ENCODE measurements around the gene TICAM2. TPM values are rescaled to one million over a fixed set of nuclear protein-coding genes. Genes with fewer than 3 reads are reported as not detected.
"Not testable (repeated sequence)": the region's sequence is repeated elsewhere in the genome, so short reads cannot be mapped to it uniquely, and the experiment has no call there.

The TICAM2 gene, protein sequence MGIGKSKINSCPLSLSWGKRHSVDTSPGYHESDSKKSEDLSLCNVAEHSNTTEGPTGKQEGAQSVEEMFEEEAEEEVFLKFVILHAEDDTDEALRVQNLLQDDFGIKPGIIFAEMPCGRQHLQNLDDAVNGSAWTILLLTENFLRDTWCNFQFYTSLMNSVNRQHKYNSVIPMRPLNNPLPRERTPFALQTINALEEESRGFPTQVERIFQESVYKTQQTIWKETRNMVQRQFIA
- 14.0 and 16.0 TPM in 2 replicates for total RNA-seq (2014; rRNA removed; shearing (Covaris generic))

DNA sequence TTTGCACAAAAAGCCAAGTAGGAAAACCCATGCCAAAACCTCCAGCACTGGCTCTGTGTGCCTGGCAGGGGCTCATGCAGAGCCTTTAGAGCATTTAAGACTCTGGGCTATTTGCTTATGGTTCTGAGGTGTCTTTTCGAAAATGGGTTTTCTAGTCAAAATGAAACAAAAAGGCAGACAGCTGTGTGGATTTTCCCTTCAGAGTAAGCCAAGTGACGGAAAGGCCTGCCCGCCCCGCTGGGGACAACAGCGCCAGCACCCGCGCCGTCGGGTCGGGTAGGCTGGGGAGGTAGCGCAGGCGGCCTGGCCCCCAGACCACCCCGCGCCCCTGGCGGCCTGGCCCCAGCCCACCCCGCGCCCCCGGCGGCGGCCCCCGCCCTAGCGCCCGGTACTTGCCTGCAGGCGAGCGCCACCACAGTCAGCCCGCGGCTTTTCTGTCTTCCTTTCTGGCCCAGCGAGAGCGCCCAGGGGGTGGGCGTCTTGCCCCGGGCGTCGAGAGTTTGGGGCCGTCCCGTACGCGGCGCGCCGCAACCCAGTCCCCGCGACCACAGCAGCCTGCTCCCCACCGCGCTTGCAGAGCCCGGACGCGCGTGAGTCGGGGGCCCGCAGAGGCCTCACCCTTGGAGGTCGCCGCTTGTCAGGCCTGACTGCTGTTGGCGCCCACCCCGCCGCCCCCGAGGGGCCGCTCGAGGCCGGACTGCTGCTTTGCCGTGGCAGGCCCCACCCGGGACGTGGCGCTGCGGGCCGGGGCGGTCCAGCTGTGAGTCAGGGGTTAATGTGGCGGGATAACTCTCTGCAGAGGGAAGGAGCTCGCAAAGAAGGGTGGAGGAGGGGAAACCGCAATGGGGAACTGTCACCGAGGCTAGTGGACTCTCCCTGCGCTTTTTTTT is at the start of gene TICAM2:
TSS of gene TICAM2 (minus strand) at position 779 of the 890 bp plus-strand sequence. CDS start 21,223 bp downstream, outside the sequence.
- peak; percentile 37 for DNase-seq (ENCODE audit: low read depth)

DNA sequence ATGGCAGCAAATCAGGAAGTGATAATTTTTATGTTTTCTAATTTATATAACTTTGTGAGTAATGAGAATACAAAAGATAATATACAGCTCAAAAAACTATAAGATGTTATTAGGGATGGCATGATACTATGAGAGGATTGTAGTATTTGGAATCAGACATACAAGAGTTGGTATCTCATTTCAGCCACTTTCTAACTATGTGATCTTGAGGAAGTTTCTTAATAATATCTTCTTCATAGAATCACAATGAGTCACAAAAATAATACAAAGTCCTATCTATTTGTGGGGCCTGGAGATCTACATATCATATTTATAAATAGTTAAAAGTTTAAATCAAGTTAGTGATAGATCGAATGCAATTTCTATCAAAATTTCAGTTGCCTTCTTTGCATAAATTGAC is 47.3 kb upstream of the TICAM2 start:
- no peak for DNase-seq (ENCODE audit: low read depth)

DNA sequence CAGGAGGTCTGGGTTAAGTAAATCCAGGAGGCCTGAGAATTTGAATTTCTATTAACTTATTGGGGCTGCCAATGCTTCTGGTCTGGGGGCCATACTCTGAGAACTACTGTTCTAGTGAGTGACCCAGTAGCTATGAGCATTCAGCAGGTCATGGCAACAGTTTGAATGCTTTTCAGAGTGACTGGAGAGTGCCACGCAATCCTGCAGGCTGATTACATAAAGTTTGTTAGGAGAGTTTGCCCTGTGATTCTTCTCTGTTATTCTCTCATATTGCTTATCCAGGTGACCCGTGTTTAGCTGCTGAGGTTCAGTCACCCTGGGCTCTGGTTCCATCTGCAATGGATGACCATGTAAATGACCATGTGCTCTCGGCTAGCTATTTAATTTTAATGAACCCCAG is 45.8 kb upstream of the TICAM2 start:
- DNase-seq (ENCODE audit: low read depth): no peak

DNA sequence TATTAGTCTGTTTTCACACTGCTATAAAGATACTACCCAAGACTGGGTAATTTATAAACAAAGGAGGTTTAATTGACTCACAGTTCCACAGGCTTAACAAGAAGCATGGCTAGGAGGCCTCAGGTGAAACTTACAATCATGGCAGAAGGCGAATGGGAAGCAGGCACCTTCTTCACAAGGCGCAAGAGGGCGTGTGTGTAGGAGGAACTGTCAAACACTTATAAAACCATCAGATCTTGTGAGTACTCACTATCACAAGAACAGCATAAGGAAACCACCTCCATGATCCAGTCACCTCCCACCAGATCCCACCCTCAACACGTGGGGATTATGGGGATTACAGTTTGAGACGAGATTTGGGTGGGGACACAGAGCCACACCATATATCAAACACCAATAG is 43.1 kb upstream of the TICAM2 start:
- not testable (repeated sequence) for DNase-seq (ENCODE audit: low read depth)

DNA sequence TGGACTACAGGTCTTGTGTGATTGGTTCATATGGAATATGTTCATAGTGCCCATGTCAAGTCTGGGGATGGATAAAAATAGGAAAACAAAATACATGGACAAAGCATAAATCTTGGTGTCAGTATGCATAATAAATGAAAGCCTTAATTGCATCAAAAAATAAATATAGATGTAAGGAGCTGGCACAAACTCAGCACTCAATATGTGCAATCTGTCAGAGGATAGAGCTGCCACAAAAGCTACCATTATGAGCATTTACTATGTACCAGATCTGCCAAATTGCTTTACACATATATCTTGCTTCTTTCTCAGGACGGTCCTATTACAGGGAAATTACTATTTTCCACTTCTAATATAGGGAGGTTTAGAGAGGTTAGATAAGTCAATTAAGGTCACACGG is 41.8 kb upstream of the TICAM2 start:
- DNase-seq (ENCODE audit: low read depth): no peak

DNA sequence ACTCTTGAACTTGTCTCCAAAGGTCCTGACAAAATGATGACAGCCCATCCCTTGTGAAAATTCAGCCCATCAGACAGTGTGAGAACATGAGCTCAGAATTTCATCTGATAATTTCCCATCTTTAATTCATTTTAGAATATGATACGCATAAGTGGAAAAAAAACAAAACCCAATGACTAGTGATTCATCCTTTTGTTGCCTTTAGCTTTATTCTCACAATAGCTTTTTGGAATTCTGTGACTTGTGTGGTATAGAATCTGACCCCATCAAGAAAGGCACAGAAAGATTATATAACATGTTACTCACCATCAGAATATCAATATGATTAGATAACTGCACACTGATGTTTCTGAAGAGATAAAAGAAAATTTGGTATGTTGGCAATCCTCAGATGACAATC is 39.7 kb upstream of the TICAM2 start:
- no peak for DNase-seq (ENCODE audit: low read depth)

DNA sequence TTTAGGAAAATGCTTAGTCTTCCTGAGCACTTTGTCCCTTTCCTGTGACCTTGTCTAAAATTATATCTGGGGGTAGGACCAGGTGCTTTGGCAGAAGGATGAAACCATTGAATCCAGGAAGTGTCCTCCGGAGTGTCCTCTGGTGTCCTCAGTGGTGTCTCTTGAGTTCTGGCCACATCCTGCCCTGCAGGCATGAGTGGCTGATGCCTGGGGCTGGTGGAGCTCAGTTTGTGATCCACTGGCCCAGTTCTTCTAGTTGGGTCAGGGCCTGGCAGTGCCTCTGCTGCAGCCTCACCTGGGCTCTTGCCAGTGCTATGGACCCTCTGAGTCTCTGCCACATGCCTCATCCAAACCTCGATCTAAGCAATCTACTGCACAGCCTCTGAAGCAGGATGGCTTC is 38.0 kb upstream of the TICAM2 start:
- no peak for DNase-seq (ENCODE audit: low read depth)

DNA sequence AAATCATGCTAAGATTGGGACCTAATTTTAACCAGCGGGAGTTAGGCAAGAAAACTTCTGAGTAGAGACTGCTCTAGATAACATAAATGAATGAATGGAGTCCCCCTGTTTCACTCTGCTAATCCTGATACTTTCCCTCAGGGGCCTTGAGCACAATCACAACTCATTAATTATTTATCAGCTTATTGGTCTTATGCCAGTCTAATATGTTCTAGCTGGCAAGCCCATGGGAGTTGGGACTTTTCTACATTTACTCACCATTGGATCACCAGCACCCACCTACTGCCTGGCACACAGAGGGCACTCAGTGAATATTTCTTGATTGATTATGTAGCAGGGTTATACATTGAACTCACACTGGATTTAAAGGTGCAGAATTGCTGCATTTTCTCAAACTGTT is 37.1 kb upstream of the TICAM2 start:
- no peak for DNase-seq (ENCODE audit: low read depth)

DNA sequence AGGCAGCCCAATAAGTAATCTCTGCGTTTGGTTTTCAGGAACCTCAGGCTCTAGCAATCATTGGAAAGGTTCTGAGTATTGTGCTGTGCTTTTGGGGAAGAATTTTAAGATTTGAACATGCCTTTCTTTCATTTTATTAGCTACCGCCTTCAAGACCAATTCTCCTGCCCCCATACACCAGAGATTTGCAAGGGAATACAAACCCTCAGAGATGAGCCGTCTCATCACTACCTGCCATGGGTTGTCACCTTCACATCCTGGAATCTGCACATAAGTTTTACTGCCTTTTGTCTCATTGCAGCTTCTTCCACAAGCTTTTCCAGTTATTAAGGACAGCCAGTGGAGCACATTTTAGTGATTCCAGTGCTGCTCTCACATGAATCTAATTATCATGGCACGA is 35.2 kb upstream of the TICAM2 start:
- DNase-seq (ENCODE audit: low read depth): no peak

DNA sequence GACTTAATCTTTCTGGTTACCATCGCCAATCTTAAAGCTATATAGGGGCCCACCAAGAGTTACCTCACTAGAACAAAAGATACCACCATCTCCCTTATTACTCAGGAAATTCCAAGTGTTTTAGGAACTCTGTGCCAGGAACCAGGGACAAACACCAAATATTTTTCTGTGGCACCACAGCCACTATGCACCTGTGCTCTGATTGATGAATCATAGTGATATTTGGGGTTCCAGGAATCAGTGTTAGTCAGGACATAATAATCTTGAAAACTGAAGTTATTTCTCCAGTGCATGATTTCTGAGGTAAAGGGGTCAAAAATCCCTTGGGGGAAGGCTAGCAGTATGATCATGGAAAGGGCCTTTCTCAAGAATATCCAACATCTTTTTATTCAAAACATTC is 33.7 kb upstream of the TICAM2 start:
- no peak for DNase-seq (ENCODE audit: low read depth)

DNA sequence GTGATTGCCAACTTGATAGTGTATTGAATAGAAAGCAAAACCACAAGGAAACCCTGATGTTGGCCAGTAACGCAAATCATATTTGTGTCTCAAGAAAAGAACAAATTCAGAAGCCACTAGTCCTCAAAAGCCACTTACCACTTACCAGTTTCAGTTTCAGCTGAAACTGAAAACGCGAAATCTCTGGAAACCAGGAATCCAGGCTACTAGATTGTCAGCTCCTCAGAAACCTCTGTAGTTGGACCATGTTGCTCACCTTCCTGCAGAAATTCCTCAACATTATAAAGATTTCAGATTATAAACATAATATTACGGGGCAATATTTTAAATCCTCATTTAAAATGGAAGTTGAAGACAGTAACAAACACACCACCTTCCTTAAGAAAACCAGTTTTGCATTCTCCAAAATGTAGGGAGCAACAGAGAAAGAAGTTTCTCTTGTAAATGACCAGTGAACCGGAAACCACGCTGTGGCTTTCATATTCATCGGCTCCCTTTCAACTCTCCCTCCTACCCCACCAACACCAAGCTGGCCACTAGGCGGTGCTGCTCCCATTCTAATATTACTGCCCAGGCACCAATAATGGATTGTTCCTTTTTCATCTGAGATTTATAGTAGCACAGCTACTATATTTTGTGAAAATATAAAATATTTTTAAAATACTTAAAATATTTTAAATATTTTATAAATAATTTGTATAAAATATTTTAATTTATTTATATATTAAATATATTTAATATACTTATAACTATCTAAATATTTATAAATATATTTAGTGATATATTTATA is 32.3 kb upstream of the TICAM2 start:
- DNase-seq (ENCODE audit: low read depth): peak; percentile 77

DNA sequence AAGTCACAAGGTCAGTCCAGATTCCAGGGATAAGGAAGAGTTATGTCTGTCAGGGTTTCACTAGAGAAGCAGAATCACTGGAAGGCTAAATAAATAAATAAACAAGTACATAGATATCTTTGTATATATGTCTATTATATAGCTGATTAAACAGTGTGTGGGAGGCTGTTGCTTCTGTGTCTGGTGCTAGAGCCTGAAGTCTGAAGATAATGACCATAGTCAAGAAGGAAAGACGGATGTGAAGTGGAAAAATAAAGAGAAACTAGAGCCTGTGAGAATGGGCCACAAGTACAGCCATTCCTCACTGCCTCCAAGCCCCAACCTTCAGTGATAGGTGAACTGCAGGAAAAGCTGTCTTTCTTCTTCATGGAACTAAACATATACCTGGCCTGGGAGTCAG is 27.6 kb upstream of the TICAM2 start:
- DNase-seq (ENCODE audit: low read depth): no peak

DNA sequence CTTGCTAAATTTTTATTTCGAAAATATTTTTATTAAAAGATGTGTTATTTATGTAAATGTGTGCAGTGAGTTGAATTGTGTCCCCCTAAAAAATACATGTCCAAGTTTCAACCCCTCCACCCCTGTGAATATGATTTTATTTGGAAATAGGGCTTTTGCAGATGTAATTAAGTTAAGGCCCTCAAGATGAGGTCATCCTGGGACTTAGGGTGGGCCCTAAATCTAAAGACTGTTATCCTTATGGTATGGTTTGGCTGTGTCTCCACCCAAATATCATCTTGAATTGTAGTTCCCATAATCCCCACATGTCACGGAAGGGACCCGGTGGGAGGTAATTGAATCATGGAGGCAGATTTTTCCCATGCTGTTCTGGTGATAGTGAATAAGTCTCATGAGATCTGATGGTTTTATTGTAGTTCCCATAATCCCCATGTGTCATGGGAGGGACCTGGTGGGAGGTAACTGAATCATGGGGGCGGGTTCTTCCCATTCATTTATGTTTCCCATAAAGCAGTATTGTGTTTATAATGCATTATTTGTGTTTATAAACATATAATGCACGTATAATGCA is 25.1 kb upstream of the TICAM2 start:
- no peak for DNase-seq (ENCODE audit: low read depth)

DNA sequence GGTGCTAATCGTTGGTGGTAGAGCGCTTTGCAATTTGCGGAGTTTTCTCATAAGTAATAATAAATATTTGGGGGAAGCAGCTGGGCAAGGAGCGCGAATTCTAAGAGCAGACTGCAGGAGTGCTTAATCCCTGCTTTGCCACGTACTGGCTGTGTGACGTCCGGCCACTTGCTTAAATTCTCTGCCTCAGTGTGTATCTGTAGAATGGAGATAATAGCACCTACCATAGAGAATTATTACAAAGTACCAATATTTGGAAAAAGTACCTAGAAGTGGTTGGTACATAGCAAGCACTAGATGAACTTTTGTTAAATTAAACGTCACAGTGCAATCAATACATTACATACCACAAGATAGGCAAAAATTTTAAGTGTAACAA is 24.2 kb upstream of the TICAM2 start:
- DNase-seq (ENCODE audit: low read depth): no peak

DNA sequence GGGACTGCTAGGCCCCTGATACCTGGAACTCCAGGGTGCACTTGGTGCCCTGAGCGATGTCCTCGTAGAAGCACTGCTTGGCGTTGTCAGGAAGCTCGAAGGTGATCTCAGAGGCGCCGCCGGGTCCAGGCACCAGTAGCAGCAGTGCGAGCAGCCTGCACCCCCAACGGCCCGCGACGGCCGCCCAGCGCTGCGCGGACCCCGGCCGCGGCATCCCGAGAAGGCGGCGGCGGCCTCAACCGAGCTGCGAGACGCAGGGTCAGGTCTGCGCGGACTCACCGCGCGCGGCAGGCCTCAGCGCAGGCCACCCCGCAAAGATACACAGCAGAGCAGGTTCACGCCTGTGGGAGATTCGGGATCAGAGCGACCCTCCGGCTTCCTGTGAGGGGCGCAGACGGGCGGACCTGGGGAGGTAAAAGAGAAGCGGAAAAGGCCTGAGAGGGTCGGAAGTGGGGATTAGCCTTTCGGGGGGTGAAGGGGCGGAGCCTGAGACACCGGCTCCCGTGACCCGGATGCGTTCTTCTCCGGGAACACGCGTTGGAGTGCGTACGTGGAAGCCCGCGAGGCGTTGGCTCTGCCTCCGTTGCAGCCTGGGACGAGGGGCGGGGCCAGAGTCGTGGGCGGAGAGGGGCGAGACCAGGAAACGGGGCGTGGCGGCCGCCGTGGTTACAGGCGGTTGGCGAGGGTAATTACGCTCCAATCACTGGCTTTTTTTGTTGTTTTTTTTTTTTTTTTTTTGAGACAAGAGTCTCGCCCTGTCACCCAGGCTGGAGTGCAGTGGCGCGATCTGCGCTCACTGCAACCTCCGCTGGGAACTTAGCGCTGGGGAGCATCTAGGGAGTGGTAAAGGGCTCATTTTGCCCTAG is 23.5 kb upstream of the TICAM2 start, which contains the start of gene TMED7:
TSS of gene TMED7 (minus strand) at position 458 of the 866 bp plus-strand sequence. CDS start at position 214, 244 bp downstream.
- peak; percentile 98 for DNase-seq (ENCODE audit: low read depth)

DNA sequence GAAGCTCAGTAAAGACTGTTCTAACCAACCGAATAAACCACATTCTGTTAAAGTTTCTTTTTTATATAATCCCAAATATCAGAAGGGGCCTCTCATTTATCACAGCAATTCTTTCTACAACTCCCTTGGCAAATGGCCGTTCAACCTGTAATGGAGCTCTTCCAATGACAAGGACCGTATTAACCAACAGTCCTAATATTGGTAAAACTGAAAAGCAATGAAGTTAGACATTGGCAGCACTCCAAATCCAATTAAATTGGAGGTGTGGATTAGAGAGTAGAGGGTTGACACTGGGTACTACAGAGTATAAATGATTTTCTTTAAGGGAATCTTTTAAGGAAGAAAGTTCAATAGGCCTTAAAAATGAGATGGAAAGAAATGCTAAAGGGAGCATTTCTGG is 22.7 kb upstream of the TICAM2 start:
- DNase-seq (ENCODE audit: low read depth): no peak

DNA sequence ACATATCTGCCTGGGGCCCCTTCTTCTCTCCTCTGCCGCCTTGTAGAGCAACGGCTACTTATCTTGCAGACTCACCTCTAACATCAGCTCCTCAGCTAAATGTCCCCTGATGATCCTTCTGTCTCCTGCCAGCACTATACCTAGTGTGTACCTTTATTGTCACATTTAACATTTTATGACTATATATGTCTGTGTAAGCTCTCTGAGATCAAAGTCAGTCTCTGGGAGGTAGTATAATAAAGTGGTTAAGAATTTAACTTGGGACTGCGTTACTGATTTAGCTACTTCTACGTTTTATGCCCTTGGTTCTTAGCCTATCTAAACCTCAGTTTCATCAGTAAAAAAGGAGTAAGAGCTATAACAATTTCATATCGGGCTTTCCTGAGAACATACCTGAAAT is 21.4 kb upstream of the TICAM2 start:
- DNase-seq (ENCODE audit: low read depth): no peak

DNA sequence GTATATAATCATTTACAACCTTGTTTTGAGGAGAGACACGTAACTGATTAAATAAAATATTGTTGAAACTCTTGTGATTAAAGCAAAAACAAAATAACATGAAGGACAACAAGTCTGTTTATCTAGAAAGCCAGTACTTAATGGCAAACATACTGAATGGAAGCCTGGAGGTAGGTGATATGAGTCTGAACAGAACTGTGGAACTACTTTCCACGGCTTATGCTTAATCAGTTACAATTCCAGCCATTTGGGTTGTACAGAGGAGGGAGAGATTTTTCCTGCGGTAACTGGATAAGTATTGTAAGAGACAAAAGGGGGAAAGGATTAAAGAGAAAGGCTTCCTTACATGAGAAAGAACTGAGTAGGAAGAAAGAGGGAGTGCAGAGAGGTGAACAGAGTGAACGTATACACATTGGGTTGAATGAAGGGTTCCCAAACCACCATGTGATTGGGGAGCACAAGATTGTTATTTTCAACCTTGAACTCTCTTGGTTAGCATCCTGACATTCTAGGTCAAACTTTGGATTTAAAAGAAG is 19.2 kb upstream of the TICAM2 start:
- no peak for DNase-seq (ENCODE audit: low read depth)

DNA sequence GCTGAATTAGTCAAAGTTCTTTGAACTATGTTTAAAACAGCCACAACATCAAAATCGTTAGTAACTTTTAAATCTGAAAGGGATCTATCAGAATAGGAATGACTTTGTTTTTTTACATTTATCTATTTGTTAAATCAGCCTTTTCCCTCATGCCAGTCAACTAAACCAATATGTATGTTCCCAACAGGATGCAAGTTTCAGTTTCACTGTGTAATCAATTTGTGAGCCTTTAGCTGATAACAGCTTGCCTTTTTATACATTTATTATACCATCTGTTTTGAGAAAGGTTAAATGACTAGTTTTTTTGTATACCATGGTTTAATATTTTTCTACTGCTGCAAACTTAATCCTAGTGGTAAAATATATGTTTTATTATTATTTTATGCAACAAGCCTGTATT is 14.6 kb upstream of the TICAM2 start:
- DNase-seq (ENCODE audit: low read depth): no peak

DNA sequence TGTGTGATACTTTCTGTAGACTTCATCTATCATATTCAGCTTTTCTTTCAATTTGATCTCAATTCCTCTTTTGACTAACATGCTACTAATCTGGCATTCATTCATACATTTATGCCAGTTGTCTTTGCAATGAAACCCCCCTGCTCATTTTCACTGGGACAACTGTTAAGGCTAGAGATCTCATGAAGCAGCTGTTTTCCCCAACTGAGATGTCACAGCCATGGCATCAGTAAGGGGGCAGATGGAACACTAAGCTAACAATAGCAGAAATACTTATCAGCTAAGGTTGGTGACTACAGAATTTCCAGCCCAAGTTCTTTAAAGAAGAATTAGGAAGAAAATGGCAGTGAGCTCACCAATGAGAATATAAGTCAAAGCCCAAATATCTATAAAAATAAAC is 14.2 kb upstream of the TICAM2 start:
- DNase-seq (ENCODE audit: low read depth): no peak

DNA sequence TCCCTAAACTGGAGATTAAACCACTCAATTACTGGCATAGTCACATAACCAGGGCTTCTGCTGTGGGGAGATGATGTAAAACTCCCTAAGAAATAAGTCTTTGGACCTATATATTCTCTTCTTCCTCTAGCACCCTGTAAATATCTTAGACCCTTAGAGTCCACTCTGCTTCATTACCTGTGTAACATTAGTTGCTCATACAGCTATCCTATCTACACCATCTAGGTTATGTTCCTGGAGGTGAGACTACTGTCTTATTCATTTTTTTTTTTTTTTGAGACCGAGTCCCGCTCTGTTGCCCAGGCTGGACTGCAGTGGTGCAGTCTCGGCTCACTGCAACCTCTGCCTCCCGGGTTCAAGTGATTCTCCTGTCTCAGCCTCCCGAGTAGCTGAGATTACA is 9.6 kb upstream of the TICAM2 start:
- DNase-seq (ENCODE audit: low read depth): no peak
